CD14-positive monocyte (primary cell): ENCODE measurements around the gene KCNIP2. TPM values are rescaled to one million over a fixed set of nuclear protein-coding genes. Genes with fewer than 3 reads are reported as not detected.

Source experiments
- DNase-seq, 3 donors: peaks; one replicate each; pipeline ENCODE4 v3.0.0-alpha.2; 2011 to 2022
- H2AFZ ChIP-seq: 2 replicates; pipeline ENCODE4 v1.6.0; 2012; ENCODE audit warnings: mild to moderate bottlenecking, low read depth, low read length, inconsistent platforms; ENCODE audit not compliant: insufficient read depth, poor library complexity, severe bottlenecking
- H3K27ac ChIP-seq, 2 donors: 1 replicate in 1 of 2; 2 replicates in 1 of 2; pipeline ENCODE4 v1.5.1; 2012 to 2013; ENCODE audit warnings: low read length in 2 of 2, control low read depth in 1 of 2, inconsistent platforms in 1 of 2, low read depth in 1 of 2, mild to moderate bottlenecking in 1 of 2
- H3K27me3 ChIP-seq, 2 donors: one replicate each; pipeline versions ENCODE4 v1.6.0 to v1.6.1; 2011 to 2013; ENCODE audit warnings: low read length in 2 of 2; ENCODE audit not compliant: control insufficient read depth in 2 of 2, insufficient read depth in 2 of 2
- H3K36me3 ChIP-seq, 2 donors: replicated peaks in 1 of 2; 1 replicate in 1 of 2; 2 replicates in 1 of 2; pipeline versions ENCODE4 v1.5.1 to v1.6.1; 2012 to 2013; ENCODE audit warnings: low read length in 2 of 2, control low read depth in 1 of 2, inconsistent platforms in 1 of 2, mild to moderate bottlenecking in 1 of 2; ENCODE audit not compliant: insufficient read depth in 2 of 2, control insufficient read depth in 1 of 2
- H3K4me1 ChIP-seq, 2 donors: 1 replicate in 1 of 2; 2 replicates in 1 of 2; pipeline versions ENCODE4 v1.5.1 to v1.6.1; 2012 to 2013; ENCODE audit warnings: low read length in 2 of 2, control low read depth in 1 of 2, inconsistent platforms in 1 of 2, mild to moderate bottlenecking in 1 of 2, moderate library complexity in 1 of 2; ENCODE audit not compliant: insufficient read depth in 2 of 2, control insufficient read depth in 1 of 2
- H3K4me2 ChIP-seq: replicated peaks from 2 replicates; pipeline ENCODE3; 2012; ENCODE audit warnings: low read length, moderate library complexity, mild to moderate bottlenecking; ENCODE audit not compliant: poor library complexity, severe bottlenecking; ENCODE audit errors: extremely low read depth
- H3K4me3 ChIP-seq, 3 experiments: fragments of 200-600 bp in 1 of 3; sonication (generic) in 1 of 3; replicated peaks in 1 of 3; 1 replicate in 2 of 3; 2 replicates in 1 of 3; pipeline ENCODE4 v1.5.1; 2011 to 2013; ENCODE audit warnings: low read length in 3 of 3, mild to moderate bottlenecking in 3 of 3, control low read depth in 2 of 3, low read depth in 2 of 3, inconsistent platforms in 1 of 3, moderate library complexity in 1 of 3
- H3K79me2 ChIP-seq: 2 replicates; pipeline ENCODE4 v1.6.0; 2012; ENCODE audit warnings: mild to moderate bottlenecking, control low read depth, inconsistent platforms, low read length, moderate library complexity; ENCODE audit not compliant: insufficient read depth
- H3K9ac ChIP-seq: 2 replicates; pipeline ENCODE4 v1.6.0; 2017; ENCODE audit warnings: low read length, mild to moderate bottlenecking; ENCODE audit not compliant: insufficient read depth, poor library complexity, severe bottlenecking
- H3K9me3 ChIP-seq, 2 donors: replicated peaks in 1 of 2; 1 replicate in 1 of 2; 2 replicates in 1 of 2; pipeline versions ENCODE4 v1.5.1 to v1.6.1; 2012 to 2013; ENCODE audit warnings: low read length in 2 of 2, control low read depth in 1 of 2; ENCODE audit not compliant: control insufficient read depth in 1 of 2, insufficient read depth in 1 of 2
- H4K20me1 ChIP-seq: 2 replicates; pipeline ENCODE4 v1.6.0; 2012; ENCODE audit warnings: mild to moderate bottlenecking, low read length, control low read depth, moderate library complexity; ENCODE audit not compliant: insufficient read depth
- H3K27ac Mint-ChIP-seq, 7 donors: one replicate each; pipeline ENCODE4 v1.8.0; 2020; ENCODE audit warnings: mild to moderate bottlenecking in 7 of 7, mixed read lengths in 7 of 7, moderate library complexity in 6 of 7, inconsistent platforms in 2 of 7
- H3K27me3 Mint-ChIP-seq, 3 donors: one replicate each; pipeline ENCODE4 v1.8.0; 2021 to 2022; ENCODE audit warnings: low read depth in 3 of 3, mild to moderate bottlenecking in 3 of 3, mixed read lengths in 3 of 3, moderate library complexity in 3 of 3, inconsistent platforms in 1 of 3
- H3K36me3 Mint-ChIP-seq, 2 donors: one replicate each; pipeline ENCODE4 v1.8.0; 2020; ENCODE audit warnings: mixed read lengths in 2 of 2, inconsistent platforms in 1 of 2, mild to moderate bottlenecking in 1 of 2
- H3K4me1 Mint-ChIP-seq: one replicate; pipeline ENCODE4 v1.8.0; 2020; ENCODE audit warnings: mild to moderate bottlenecking, mixed read lengths
- H3K4me3 Mint-ChIP-seq, 2 donors: one replicate each; pipeline ENCODE4 v1.8.0; 2020; ENCODE audit warnings: mild to moderate bottlenecking in 2 of 2, mixed read lengths in 2 of 2, moderate library complexity in 1 of 2
- H3K9me3 Mint-ChIP-seq, 7 donors: one replicate each; pipeline ENCODE4 v1.8.0; 2020 to 2022; ENCODE audit warnings: mixed read lengths in 7 of 7, mild to moderate bottlenecking in 6 of 7, moderate library complexity in 6 of 7, inconsistent platforms in 2 of 7
- WGBS: methylation state at CpG from one replicate; pipeline ENCODE4 v1.1.5; 2013; ENCODE audit warnings: missing lambda C conversion rate; ENCODE audit not compliant: insufficient coverage; 5-methylcytosine and 5-hydroxymethylcytosine counted together
- intact Hi-C, 2 donors: fragments of 100-400 bp; cut with micrococcal nuclease; formaldehyde crosslinking; loops; one replicate each; pipeline versions ENCODE4 v1.15.0 to v1.15.1; 2023
- polyA plus RNA-seq, 3 donors: library from polyadenylated mRNA; depleted of rRNA in 1 of 3; unstranded in 2 of 3; stranded (reverse) in 1 of 3; fragments of 300-500 nt in 2 of 3; fragments of >200 nt in 1 of 3; fragmentation: Illumina TruSeq in 2 of 3; gene quantifications; 1 replicate in 2 of 3; 2 replicates in 1 of 3; pipeline ENCODE4 v1.2.3, GENCODE V29; 2012 to 2021
- TF ChIP-seq, protein P1 (sequence below): fragments of 200-600 bp; IDR thresholded peaks from one replicate; pipeline ENCODE4 v1.8.0; 2022; ENCODE audit warnings: antibody characterized with exemption, mild to moderate bottlenecking

The KCNIP2 gene
- polyA plus RNA-seq, 3 donors = 0.48 to 2.1 TPM; not detected in 1

DNA sequence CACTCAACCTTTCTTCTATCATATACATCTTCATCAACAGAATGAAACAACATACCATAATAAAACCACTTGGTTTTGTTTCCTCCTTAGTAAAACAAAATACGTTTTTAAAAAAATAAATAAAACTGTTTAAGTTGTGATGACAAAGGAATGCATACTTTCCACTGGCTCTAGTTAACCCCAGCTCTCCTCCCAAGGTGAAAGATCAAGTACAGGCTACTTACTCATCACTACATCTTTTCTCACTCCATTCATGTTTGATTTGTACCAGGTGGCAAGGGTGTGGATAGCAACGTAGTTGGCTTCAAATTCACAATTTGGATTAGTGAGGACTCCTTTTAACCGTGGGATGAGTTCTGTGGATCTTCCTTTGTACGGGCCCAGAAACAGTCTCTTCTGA is 40.1 kb downstream of the KCNIP2 start:
- Histone ChIP-seq H3K27me3 (no peaks in the 10 kb centered on the region), H3K9ac (no peak overlapping the region), H3K79me2 (peaks cover 66% of the 10 kb centered on the region), H4K20me1 (peaks cover 98% of the 10 kb centered on the region), H2AFZ (no peak overlapping the region), H3K36me3 (peaks cover 94 to 100% of the 10 kb centered on the region in 2 donors), H3K4me2 (no peak overlapping the region), H3K4me1 (no peaks in the 10 kb centered on the region), H3K27ac (no peak overlapping the region), H3K4me3 (no peak overlapping the region), H3K9me3 (no peaks in the 10 kb centered on the region)
- H3K4me3 Mint-ChIP-seq = no peak overlapping the region
- WGBS = 90% methylated on average over 2 of the region's 4 CpGs
- DNase-seq = no peak
- H3K27me3 Mint-ChIP-seq = no peaks in the 10 kb centered on the region
- TF ChIP-seq, protein P1, sequence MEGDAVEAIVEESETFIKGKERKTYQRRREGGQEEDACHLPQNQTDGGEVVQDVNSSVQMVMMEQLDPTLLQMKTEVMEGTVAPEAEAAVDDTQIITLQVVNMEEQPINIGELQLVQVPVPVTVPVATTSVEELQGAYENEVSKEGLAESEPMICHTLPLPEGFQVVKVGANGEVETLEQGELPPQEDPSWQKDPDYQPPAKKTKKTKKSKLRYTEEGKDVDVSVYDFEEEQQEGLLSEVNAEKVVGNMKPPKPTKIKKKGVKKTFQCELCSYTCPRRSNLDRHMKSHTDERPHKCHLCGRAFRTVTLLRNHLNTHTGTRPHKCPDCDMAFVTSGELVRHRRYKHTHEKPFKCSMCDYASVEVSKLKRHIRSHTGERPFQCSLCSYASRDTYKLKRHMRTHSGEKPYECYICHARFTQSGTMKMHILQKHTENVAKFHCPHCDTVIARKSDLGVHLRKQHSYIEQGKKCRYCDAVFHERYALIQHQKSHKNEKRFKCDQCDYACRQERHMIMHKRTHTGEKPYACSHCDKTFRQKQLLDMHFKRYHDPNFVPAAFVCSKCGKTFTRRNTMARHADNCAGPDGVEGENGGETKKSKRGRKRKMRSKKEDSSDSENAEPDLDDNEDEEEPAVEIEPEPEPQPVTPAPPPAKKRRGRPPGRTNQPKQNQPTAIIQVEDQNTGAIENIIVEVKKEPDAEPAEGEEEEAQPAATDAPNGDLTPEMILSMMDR = no peak
- H3K27ac Mint-ChIP-seq = peak overlapping the region in 2 of 7 donors; percentile 10
- no peaks in the 10 kb centered on the region for H3K4me1 Mint-ChIP-seq
- peaks cover 68 to 96% of the 10 kb centered on the region in 2 donors for H3K36me3 Mint-ChIP-seq
- no peaks in the 10 kb centered on the region for H3K9me3 Mint-ChIP-seq
- intact Hi-C loops = no loop called here

DNA sequence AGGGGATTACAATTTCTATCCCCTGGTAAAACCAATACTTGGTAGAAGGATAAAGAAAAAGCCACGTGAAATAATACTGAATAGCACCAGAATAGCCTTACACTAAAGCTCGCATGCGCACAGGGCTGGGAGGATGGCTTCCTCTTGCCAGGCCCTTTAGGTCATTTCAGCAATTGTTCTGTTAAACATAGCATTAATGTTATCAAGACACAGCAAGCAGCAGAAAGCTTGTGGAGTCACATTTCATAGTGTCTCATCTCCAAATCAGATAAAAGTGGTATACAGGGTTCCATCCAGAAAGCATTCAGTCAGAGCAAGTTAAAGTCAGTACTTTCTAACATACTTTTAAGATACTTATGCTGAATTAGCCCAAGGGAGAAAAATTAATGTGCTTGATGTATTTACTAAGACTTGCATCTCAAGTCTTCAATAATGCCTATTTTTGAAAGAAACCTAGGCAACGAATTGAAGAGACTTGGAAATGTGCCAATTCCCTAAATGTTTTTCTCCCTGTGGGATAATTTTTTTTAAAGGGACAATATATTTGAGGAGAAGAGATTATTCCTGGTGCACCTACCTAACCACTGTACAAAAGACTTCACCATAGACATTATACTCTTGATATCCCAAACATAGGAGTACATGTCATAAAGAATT is 46.1 kb downstream of the KCNIP2 start:
- peak overlapping the region in 1 of 7 donors; percentile 7 for H3K27ac Mint-ChIP-seq
- no peak overlapping the region for H3K4me3 Mint-ChIP-seq
- Histone ChIP-seq H4K20me1 (peaks cover 100% of the 10 kb centered on the region), H3K4me1 (no peaks in the 10 kb centered on the region), H3K27ac (no peak overlapping the region), H3K9ac (no peak overlapping the region), H3K4me3 (no peak overlapping the region), H3K36me3 (peaks cover 92 to 97% of the 10 kb centered on the region in 2 donors), H3K9me3 (no peaks in the 10 kb centered on the region), H3K27me3 (no peaks in the 10 kb centered on the region), H3K79me2 (peaks cover 56% of the 10 kb centered on the region), H3K4me2 (no peak overlapping the region), H2AFZ (no peak overlapping the region)
- peaks cover 81 to 95% of the 10 kb centered on the region in 2 donors for H3K36me3 Mint-ChIP-seq
- WGBS = no CpG with 5 or more reads among the region's 4 CpGs
- intact Hi-C loops = no loop called here
- H3K9me3 Mint-ChIP-seq = no peaks in the 10 kb centered on the region
- no peak for DNase-seq
- no peaks in the 10 kb centered on the region for H3K27me3 Mint-ChIP-seq
- TF ChIP-seq, protein P1 = no peak
- no peaks in the 10 kb centered on the region for H3K4me1 Mint-ChIP-seq
